RPMI7951 (cell line): ENCODE results near the gene DEFB118. TPM values are rescaled to one million over a fixed set of nuclear protein-coding genes. Genes with fewer than 3 reads are reported as not detected.
A peak's percentile ranks its signal among the peaks of the same experiment; 100 is the strongest.
"Not testable (repeated sequence)": the region's sequence is repeated elsewhere in the genome, so short reads cannot be mapped to it uniquely, and the experiment has no call there.

Experiments
- DNase-seq: peaks from one replicate; pipeline ENCODE4 v3.0.0-alpha.2; 2012; ENCODE audit warnings: low read depth
- total RNA-seq: library from RNA; depleted of rRNA; stranded (reverse); fragments of >200 nt; shearing (Covaris generic); gene quantifications from 2 replicates; pipeline ENCODE4 v1.2.3, GENCODE V29; 2014; rRNA removed

Gene DEFB118, protein sequence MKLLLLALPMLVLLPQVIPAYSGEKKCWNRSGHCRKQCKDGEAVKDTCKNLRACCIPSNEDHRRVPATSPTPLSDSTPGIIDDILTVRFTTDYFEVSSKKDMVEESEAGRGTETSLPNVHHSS
- not detected in 2 replicates for total RNA-seq

- DNase-seq = no peak
These were observed at the start of gene DEFB118 for GRCh38 chr20:31368301-31368700. Gene DEFB118 (plus strand): TSS chr20:31368601. CDS start chr20:31368651, 50 bp downstream.

GRCh38 chr20:31322504-31322903, 45.9 kb upstream of the DEFB118 start:
- DNase-seq = no peak

GRCh38 chr20:31330893-31331292, 37.5 kb upstream of the DEFB118 start:
- no peak for DNase-seq

DNA sequence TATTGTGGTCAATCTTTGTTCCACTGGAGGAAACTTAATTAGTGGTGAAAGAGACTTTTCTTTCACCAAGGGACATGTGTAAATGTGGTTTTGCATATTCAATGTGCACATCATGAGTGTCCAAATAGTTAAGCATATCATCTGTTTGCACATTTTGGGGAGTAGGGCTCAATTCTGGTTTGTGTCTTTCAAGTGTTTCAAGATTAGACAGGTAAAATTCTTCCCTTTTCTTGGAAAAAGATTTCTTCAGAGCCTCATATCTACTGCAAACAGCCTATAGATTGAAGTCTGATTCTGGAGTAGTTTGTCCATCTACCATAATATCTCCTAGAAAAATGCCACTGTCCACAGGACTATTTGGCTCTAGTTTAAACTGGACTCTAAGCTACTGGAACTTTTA, 26.9 kb upstream of the DEFB118 start:
- no peak for DNase-seq

DNA sequence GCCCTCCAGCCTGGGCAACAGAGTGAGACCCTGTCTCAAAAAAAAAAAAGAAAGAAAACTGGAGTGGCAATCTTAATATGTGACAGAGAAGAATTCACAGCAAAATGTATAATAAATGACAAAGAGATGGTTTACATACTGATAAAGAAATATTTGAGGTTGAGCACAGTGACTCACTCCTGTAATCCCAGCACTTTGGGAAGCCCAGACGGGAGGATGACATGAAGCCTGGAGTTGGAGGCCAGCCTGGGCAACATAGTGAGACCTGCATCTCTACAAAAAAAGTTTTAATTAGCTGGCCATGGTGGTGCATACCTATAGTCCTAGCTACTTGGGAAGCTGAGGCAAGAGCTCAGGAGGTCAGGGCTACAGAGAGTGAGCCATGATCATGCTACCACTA, 12.4 kb upstream of the DEFB118 start:
- DNase-seq = peak; percentile 8

DNA sequence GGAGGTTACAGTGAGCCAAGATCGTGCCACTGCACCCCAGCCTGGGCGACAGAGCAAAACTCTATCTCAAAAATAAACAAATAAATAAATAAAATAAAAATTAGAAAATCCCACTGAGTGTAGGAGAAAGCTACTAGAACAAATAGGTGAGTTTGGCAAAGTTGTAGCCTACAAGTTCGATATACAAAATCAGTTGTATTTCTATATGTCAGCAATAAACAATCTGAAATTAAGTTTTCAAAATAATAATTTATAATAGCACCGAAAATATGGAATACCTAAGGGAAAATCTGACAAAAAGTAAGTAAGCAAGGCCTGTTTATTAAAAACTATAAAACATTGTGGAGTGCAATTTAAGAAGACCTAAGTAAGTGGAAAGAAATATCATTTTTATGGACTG, 5.1 kb upstream of the DEFB118 start:
- DNase-seq = no peak

DNA sequence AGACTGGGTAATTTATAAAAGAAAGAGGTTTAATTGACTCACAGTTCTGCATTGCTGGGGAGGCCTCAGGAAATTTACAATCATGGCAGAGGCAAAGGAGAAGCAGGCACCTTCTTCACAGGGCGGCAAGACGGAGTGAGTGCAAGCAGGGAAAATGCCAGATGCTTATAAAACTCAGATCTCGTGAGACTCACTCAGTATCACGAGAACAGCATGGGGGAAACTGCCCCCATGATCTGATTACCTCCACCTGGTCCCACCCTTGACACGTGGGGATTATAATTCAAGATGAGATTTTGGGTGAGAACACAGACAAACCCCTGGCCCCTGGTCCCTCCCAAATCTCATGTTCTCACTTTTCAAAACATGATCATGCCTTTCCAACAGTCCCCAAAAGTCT, 4.1 kb upstream of the DEFB118 start:
- not testable (repeated sequence) for DNase-seq

DNA sequence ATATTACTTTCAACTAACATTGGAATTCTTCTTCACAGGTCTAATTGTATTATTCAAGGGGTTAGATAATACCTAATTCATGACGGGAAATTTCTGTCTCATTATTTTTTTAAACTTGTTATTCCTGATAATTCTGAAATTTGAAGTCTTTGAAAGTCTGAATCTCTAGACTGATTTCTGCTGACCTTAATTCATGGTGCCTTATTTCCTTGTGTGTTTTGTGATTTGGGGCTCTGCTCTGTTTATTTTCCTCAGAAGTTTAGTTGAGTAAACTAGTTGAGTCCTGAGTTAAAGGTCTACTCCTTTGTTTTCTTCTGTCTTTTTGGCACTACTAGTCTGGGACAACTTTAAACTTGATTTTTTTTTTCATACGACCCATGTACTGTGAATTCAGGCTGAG, 5.9 kb downstream of the DEFB118 start:
- no peak for DNase-seq

DNA sequence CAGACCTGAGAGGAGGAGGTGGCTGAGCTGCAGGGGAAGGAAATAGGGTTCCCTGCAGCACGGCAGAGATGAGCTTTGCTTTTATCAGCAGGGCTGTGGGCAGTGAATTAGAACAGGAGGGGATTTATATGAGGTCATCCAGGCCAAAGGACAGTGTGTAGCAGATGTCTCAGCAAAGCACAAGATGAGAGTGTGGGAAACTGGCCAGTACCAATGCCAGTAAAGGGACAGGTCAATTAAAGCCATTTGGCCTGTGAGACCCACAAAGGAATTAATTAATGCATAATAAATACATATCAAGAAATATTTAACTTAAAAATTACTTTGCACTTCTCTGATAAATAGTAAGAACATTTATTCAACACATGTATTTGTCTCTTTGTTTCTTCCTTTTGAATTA, 22.1 kb downstream of the DEFB118 start, which contains the start of gene DEFB119:
TSS of gene DEFB119 (minus strand) at position 101 of the 400 bp plus-strand sequence. CDS start 107 bp downstream, outside the sequence.
- no peak for DNase-seq

- DNase-seq = no peak
These were observed 24.4 kb downstream of the DEFB118 start for GRCh38 chr20:31392836-31393235.

DNA sequence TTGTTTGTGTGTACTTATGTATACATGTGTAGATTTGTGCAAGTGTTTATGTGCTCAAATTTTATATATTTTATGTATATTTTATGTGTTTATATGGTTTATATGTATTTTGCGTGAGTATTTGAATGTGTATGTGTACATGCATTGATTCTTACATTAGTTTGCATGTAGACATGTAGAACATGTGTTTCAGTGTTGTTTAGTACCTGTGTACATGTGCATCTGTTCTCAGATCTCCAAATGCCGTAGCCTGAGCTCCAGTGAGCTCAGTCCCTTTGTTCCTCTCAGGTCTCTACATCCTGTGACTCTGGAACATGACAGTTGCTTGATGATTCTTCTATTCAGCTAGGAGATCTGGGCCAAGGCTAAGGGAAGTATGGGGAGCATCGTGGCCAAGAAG, 26.5 kb downstream of the DEFB118 start:
- DNase-seq = no peak

DNA sequence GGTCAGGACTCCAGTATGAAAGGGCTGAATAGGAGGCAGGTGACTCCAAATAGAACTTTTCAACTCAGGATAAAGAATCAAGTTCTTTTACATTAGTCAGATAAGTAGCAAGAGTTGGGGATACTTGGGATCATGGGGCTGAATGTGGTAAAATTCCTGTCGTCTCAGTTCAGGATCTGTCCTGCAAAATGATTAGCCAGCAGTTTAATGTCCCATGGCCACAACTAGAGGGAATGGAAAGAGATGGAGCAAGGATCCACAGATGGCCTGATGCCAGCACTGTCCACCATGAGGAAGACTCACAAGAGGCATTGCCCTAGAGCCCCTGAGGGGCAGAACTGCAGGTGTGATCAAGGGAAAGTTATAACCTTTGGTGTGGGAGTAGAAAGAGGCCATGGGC, 35.5 kb downstream of the DEFB118 start:
- DNase-seq = no peak

GRCh38 chr20:31406115-31406514, 37.7 kb downstream of the DEFB118 start, which contains the start of gene DEFB121:
Gene DEFB121 (minus strand): TSS chr20:31406215. CDS start chr20:31406152, 63 bp downstream.
- no peak for DNase-seq

DNA sequence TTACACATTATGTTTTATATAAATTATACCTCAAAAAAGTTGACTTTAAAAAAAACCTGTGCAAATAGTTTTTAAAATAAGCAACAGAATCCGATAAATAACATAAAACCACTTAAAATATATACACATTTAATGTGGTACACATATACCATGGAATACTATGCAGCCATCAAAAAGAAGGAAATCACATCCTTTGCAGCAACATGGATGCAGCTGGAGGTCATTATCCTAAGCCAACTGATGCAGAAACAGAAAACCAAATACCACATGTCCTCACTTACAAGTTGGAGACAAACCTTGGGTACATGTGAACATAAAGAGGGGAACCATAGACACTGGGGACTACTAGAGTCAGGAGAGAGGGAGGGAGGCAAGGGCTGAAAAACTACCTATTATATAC, 41.6 kb downstream of the DEFB118 start:
- DNase-seq = no peak

DNA sequence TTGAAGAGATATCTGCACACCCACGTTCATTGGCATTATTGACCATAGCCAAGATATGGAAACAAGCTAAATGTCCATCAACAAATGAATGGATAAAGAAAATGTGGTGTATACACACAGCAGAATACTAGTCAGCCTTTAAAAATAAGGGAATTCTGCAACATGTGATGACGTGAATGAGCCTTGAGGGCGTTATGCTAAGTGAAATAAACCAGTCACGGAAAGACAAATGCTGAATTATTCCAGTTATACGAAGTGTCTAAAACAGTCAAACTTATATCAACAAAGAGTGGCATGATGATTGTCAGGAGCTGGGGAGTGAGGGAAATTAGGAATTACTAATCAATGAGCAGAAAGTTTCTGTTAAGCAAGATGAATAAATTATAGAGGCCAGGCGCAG, 46.0 kb downstream of the DEFB118 start:
- DNase-seq = no peak

DNA sequence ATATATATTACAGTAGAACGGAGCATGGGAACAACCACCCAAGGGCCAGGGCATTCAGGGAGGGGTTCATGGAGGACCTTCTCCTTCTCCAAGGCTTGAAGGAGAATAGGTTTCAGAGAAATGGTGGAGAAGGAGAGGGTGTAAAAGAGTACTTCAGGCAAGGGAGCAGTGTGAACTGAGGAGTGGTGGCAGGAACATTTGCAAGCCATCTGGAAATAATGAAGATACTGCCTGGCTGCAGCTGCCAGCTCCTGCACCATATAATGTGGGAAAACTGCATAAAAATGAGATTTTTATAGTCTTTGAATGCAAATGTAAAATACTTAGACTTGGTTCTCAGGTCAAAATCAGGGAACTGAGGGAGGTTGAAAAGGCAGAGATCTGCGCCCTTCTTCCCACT, 47.3 kb downstream of the DEFB118 start:
- no peak for DNase-seq

DNA sequence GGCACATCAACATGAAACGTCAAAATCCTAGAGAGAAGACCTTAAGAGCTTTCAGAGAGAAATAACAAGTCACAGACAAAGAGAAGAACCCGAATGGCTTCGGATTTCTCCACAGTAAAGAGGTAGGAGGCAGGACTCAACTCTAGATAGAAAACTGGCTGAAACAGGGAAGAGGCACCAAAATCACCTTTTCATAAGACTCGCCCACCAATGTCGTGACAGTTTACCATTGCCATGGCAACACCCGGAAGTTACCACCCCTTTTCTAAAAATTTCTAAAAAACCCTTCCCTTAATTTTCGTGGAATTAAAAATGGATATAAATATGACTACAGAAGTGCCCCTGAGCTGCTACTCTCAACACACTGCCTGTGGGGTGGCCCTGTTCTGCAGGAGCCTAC, 49.9 kb downstream of the DEFB118 start:
- DNase-seq = no peak

Other genes with a start within 250 kb of the DEFB118 start
- not detected in 2 replicates for gene DEFB115, start 110.9 kb upstream of the DEFB118 start, total RNA-seq
- gene DEFB116, start 60.0 kb upstream of the DEFB118 start, total RNA-seq = not detected in 2 replicates
- not detected in 2 replicates for gene DEFB119, start 22.0 kb downstream of the DEFB118 start, total RNA-seq
- not detected in 2 replicates for gene DEFB121, start 37.6 kb downstream of the DEFB118 start, total RNA-seq
- not detected in 2 replicates for gene DEFB123, start 72.0 kb downstream of the DEFB118 start, total RNA-seq
- gene DEFB124, start 106.5 kb downstream of the DEFB118 start, total RNA-seq = not detected in 2 replicates
- 0.24 and 0.39 TPM in 2 replicates for gene REM1, start 106.7 kb downstream of the DEFB118 start, total RNA-seq
- gene HM13, start 145.8 kb downstream of the DEFB118 start, total RNA-seq = 176 and 179 TPM in 2 replicates
- gene ID1, start 236.7 kb downstream of the DEFB118 start, total RNA-seq = 315 and 437 TPM in 2 replicates